GM21390 (cell line): ENCODE measurements around the gene CD209.

ENCODE experiments used
- ATAC-seq: cut with Tn5 transposase; IDR thresholded peaks from one replicate; pipeline ENCODE4 v1.9.1; 2021; ENCODE audit not compliant: unreplicated experiment

Gene CD209

GRCh38 chr19:7739801-7740681 lies 7.3 kb downstream of the CD209 start:
- no peak for ATAC-seq

- no peak for ATAC-seq
Measured at GRCh38 chr19:7739211-7739755, 8.1 kb downstream of the CD209 start.

GRCh38 chr19:7738023-7738422 lies 9.3 kb downstream of the CD209 start:
- ATAC-seq: no peak

- ATAC-seq: no peak
Measured at GRCh38 chr19:7737215-7737614, 10.1 kb downstream of the CD209 start.

GRCh38 chr19:7736148-7736547 lies 11.2 kb downstream of the CD209 start:
- ATAC-seq: no peak

- no peak for ATAC-seq
Measured at GRCh38 chr19:7734220-7735203, 12.8 kb downstream of the CD209 start.

GRCh38 chr19:7733376-7733775 lies 14.0 kb downstream of the CD209 start:
- ATAC-seq: no peak

GRCh38 chr19:7732045-7732444 lies 15.3 kb downstream of the CD209 start, which contains the start of gene CLEC4G:
TSS of gene CLEC4G (minus strand) at chr19:7732110. CDS start at chr19:7732102, 8 bp downstream.
- no peak for ATAC-seq

DNA sequence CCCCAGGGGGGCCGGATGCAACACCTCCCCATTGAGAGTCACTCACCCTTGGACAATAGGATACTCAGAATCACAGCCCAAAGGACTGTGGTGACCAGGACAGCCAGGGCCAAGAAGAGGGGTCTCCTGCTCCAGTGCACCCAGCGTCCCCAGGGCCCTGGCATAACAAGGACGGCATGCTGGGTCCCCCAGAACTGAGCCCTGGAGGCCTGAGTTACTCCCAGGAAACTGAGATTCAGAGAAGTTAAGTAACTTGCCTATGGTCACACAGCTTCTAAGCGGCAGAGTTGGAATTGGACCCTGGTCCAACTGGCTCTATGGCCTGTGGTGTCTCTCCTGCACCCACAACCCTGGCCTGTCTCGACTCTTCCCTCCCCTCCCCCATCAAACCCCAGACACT lies 15.7 kb downstream of the CD209 start:
- ATAC-seq: no peak

- no peak for ATAC-seq
Measured at GRCh38 chr19:7731218-7731595, 16.1 kb downstream of the CD209 start.

- ATAC-seq: no peak
Measured at GRCh38 chr19:7730286-7731217, 16.8 kb downstream of the CD209 start.

GRCh38 chr19:7729831-7730285 lies 17.5 kb downstream of the CD209 start:
- ATAC-seq: no peak

GRCh38 chr19:7729211-7729610 lies 18.1 kb downstream of the CD209 start:
- no peak for ATAC-seq

GRCh38 chr19:7725791-7726190 lies 21.5 kb downstream of the CD209 start:
- ATAC-seq: no peak

DNA sequence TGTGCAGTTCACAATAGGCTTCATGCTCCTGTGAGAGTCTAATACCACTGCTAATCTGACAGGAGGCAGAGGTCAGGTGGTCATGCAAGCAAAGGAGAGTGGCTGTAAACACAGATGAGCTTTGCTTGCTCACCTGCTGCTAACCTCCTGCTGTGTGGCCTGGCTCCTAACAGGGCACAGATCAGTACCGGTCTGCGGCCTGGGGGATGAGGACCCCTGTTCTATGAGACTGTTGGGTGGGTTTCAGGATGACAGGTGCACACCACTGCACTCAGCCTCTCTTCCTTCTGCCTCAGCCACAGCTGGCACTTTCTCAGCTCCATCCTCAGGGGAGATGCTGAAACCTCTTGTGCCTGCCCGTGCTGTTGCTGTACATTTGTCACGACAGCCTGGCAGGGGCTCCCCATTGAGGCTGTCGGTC lies 25.1 kb downstream of the CD209 start:
- ATAC-seq: no peak

DNA sequence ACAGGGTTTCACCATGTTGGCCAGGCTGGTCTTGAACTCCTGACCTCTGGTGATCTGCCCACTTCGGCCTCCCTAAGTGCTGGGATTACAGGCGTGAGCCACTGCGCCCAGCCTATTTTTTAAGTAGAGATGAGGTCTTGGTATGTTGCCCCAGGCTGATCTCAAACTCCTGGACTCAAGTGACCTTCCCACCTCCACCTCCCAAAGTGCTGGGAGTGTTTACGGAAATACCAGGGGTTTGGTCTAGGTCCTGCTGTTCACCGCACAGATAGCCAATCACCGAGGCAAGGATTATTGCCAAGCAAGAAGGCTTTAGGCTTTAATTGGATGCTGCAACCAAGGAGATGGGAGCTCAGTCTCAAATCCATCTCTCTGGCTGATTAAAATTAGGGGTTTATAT lies 27.0 kb downstream of the CD209 start:
- no peak for ATAC-seq

DNA sequence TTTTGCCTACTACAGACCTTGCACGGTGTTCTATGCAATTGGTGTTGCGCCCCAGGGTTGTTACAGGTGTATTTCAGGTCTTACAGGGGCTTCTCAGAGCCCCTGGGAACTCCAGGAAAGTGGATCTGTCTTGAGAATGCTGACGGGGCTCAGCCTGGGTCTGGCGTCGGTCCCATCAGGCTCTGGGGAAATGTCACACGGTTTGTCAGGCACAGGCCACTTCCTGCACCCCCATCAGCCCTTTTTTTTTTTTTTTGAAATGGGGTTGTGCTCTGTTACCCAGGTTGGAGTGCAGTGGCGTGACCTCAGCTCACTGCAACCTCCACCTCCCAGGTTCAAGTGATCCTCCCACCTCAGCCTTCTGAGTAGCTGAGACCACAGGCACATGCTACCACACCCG lies 28.7 kb downstream of the CD209 start:
- ATAC-seq: no peak

DNA sequence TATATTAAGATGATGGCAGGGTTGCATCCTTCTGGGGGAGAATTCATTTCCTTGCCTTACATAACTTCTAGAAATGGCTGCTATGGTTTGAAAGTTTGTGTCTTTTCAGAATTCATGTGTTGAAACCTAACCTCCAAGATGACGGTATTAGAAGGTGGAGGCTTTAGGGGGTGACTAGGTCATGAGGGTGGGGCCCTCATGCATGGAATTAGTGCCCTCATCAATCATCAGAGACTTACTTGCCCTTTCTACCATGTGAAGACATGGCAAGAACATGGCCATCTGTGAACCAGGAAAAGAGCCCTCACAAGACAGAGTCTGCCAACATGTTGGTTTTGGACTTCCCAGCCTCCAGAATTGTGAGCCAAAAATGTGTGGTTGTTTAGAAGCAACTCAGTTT lies 30.6 kb downstream of the CD209 start:
- ATAC-seq: no peak

DNA sequence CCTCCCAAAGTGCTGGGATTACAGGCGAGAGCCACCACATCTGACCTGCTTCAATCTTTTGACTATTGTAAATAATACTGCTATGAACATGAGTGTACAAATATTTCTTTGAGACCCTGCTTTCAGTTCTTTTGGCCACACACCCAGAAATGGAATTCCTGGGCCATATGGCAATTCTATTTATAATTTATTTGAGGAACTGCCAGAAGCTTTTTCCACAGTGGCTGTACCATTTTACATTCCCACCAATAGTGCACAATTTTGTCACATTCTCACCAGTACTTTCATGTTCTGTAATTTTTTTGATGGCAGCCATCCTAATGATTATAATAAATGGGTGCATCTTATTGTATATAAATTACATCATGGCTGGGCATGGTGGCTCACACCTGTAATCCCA lies 31.7 kb downstream of the CD209 start:
- ATAC-seq: no peak

DNA sequence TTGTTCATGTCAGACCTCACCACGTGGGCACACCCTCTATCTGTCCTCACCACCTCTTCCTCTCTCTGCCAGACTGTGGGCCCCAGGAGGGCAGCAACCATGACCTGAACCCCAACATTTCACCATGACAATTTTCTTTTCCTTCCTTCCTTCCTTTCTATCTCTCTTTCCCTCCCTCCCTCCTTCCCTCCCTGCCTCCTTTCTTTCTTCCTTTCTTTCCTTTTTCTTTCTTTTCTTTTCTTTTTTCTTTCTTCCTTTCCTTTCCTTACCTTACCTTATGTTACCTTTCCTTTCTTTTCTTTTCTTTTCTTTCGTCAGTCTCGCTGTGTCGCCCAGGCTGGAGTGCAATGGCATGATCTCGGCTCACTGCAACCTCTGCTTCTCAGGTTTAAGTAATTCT lies 36.7 kb downstream of the CD209 start:
- ATAC-seq: no peak
